CD4-positive, alpha-beta T cell (primary cell): Measurements from ENCODE around the gene PITRM1. TPM values are rescaled to one million over a fixed set of nuclear protein-coding genes. Genes with fewer than 3 reads are reported as not detected.

Source experiments
- ATAC-seq: fragments of 200-7000 bp; cut with Tn5 transposase; one replicate; pipeline ENCODE4 v1.10.0; 2022; ENCODE audit warnings: mild to moderate bottlenecking; ENCODE audit not compliant: poor library complexity
- CTCF ChIA-PET: fragments of 350-600 bp; sonication (Branson Sonifier 250); formaldehyde crosslinking; loops from one replicate; lab custom pipeline; 2021; ENCODE audit warnings: antibody characterized with exemption, inconsistent platforms; lab: Charles Lee
- POLR2A ChIA-PET: fragments of 350-600 bp; sonication (Branson Sonifier 250); formaldehyde crosslinking; loops from one replicate; lab custom pipeline; 2021; ENCODE audit warnings: antibody characterized with exemption, inconsistent platforms; lab: Charles Lee
- DNase-seq, 14 experiments: peaks; one replicate each; pipeline ENCODE4 v3.0.0-alpha.2; 2013 to 2020; ENCODE audit warnings: mixed read lengths in 2 of 14
- H3K27ac ChIP-seq, 2 donors: one replicate each; pipeline versions ENCODE4 v1.5.1 to v1.7.0; 2013; ENCODE audit warnings: low read length in 2 of 2, low read depth in 1 of 2, mild to moderate bottlenecking in 1 of 2
- H3K27me3 ChIP-seq, 2 experiments: 1 replicate in 1 of 2; 2 replicates in 1 of 2; pipeline versions ENCODE4 v1.6.1 to v1.7.0; 2013; ENCODE audit warnings: low read length in 2 of 2, control low read depth in 1 of 2, mild to moderate bottlenecking in 1 of 2, moderate library complexity in 1 of 2; ENCODE audit not compliant: insufficient read depth in 2 of 2, control insufficient read depth in 1 of 2
- H3K36me3 ChIP-seq: one replicate; pipeline ENCODE4 v1.6.1; 2013; ENCODE audit warnings: low read length, control low read depth; ENCODE audit not compliant: insufficient read depth
- H3K4me1 ChIP-seq: one replicate; pipeline ENCODE4 v1.6.1; 2013; ENCODE audit warnings: low read length, control low read depth; ENCODE audit not compliant: insufficient read depth
- H3K4me3 ChIP-seq: one replicate; pipeline ENCODE4 v1.5.1; 2013; ENCODE audit warnings: mild to moderate bottlenecking, low read length, moderate library complexity
- H3K9me3 ChIP-seq, 2 experiments: 1 replicate in 1 of 2; 2 replicates in 1 of 2; pipeline versions ENCODE4 v1.6.1 to v1.7.0; 2013; ENCODE audit warnings: low read length in 2 of 2, mild to moderate bottlenecking in 2 of 2, control low read depth in 1 of 2, moderate library complexity in 1 of 2; ENCODE audit not compliant: control insufficient read depth in 1 of 2, insufficient read depth in 1 of 2
- H3K27ac Mint-ChIP-seq: one replicate; pipeline ENCODE4 v1.8.0; 2020; ENCODE audit warnings: mixed read lengths
- H3K27me3 Mint-ChIP-seq: one replicate; pipeline ENCODE4 v1.8.0; 2021; ENCODE audit warnings: mixed read lengths
- H3K36me3 Mint-ChIP-seq: one replicate; pipeline ENCODE4 v1.8.0; 2021; ENCODE audit warnings: low read depth, mixed read lengths
- H3K4me1 Mint-ChIP-seq: one replicate; pipeline ENCODE4 v1.8.0; 2021; ENCODE audit warnings: low read depth, mixed read lengths
- H3K4me3 Mint-ChIP-seq: one replicate; pipeline ENCODE4 v1.8.0; 2020; ENCODE audit warnings: mild to moderate bottlenecking, mixed read lengths
- H3K9me3 Mint-ChIP-seq: one replicate; pipeline ENCODE4 v1.8.0; 2020; ENCODE audit warnings: mixed read lengths
- CTCF ChIP-seq: fragments of 200-600 bp; IDR thresholded peaks from one replicate; pipeline ENCODE4 v1.8.0; 2022; ENCODE audit warnings: antibody characterized with exemption, mild to moderate bottlenecking
- intact Hi-C, 2 experiments: fragments of 100-400 bp; cut with DNase I in 1 of 2; cut with micrococcal nuclease in 1 of 2; formaldehyde crosslinking; loops; one replicate each; pipeline versions ENCODE4 v1.15.1 to v1.9.0; 2023 to 2025; cut with DNase I, micrococcal nuclease
- total RNA-seq, 174 experiments: library from RNA in 2 of 174; stranded (reverse) in 2 of 174; gene quantifications; one replicate each; pipeline ENCODE4 v1.2.3 and lab custom pipeline; 2021 to 2026

PITRM1 gene
- total RNA-seq, 2 experiments from 2014 or later: 76.7 to 77.8 TPM

DNA sequence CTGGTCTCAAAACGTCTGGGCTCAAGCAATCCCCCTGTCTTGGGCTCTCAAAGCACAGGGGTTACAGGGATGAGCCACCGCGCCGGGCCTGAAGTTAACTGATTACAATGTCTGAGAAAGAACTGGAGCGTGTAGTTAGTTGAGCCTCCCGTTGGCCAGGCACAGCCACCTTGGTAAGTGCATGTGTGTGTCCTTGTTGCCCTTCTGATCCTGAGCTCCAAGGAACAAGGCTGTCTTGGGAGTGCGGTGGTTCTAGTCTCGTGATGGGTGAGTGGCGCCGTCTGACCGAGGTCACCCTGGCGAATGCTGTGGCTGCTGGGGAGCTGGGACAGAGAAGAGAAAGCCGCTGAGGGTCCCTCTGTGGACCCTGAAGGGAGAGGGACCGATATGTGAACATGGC lies 50.5 kb downstream of the PITRM1 start:
- H3K27me3 Mint-ChIP-seq: no peaks in the 10 kb centered on the region
- no peak overlapping the region for H3K27ac ChIP-seq
- intact Hi-C loops: no loop called here
- TF ChIP-seq CTCF: no peak
- peaks cover 53% of the 10 kb centered on the region for H3K36me3 ChIP-seq
- no peak overlapping the region for H3K27ac Mint-ChIP-seq
- H3K4me1 ChIP-seq: no peaks in the 10 kb centered on the region
- H3K27me3 ChIP-seq: no peaks in the 10 kb centered on the region
- no peak overlapping the region for H3K4me3 ChIP-seq
- ChIA-PET CTCF (no interaction called here), POLR2A (no interaction called here)
- ATAC-seq: no peak
- no peaks in the 10 kb centered on the region for H3K4me1 Mint-ChIP-seq
- peaks cover 78% of the 10 kb centered on the region for H3K36me3 Mint-ChIP-seq
- DNase-seq: no peak
- no peak overlapping the region for H3K4me3 Mint-ChIP-seq
- H3K9me3 ChIP-seq: peaks cover 0 to 22% of the 10 kb centered on the region in 2 experiments
- no peaks in the 10 kb centered on the region for H3K9me3 Mint-ChIP-seq

DNA sequence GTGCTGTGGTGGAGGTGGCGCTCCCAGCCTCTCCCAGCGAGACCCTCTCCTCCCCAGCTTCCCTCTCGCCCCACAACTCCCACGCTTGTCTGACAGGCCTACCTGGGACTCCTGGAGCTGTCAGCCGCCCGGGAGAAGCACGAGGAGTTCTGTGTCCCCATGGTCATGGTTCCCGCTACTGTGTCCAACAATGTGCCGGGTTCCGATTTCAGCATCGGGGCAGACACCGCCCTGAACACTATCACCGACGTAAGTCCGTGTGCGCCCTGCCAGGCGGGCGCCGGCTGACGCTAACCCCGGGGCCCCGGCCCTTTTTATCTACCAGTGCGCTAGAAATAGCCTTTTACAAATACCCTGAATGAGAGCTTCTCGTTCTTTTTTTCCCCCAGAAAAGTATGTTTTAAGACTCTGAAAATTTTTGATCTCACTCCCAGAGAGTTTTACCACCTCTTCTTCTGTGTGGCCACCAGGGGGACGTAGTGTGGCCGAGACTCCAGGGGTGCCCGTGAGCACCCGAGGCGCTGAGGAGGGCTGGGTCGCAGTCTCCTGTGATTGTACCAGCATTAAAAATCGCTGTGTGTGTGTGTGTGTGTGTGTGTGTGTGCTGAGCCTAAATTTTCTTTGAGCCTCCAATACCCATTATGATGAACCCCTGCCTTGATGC lies 52.7 kb downstream of the PITRM1 start:
- no peak for TF ChIP-seq CTCF
- H3K27ac Mint-ChIP-seq: no peak overlapping the region
- no peak overlapping the region for H3K4me3 ChIP-seq
- CTCF ChIA-PET: no interaction called here
- POLR2A ChIA-PET: no interaction called here
- H3K36me3 Mint-ChIP-seq: peaks cover 81% of the 10 kb centered on the region
- peaks cover 0 to 9% of the 10 kb centered on the region in 2 experiments for H3K9me3 ChIP-seq
- intact Hi-C loops: no loop called here
- H3K4me3 Mint-ChIP-seq: no peak overlapping the region
- H3K4me1 ChIP-seq: no peaks in the 10 kb centered on the region
- H3K27ac ChIP-seq: no peak overlapping the region
- ATAC-seq (no peak), DNase-seq (peak in 1 of 14 experiments; percentile 17)
- H3K27me3 ChIP-seq: no peaks in the 10 kb centered on the region
- no peaks in the 10 kb centered on the region for H3K4me1 Mint-ChIP-seq
- H3K9me3 Mint-ChIP-seq: no peaks in the 10 kb centered on the region
- peaks cover 72% of the 10 kb centered on the region for H3K36me3 ChIP-seq
- no peaks in the 10 kb centered on the region for H3K27me3 Mint-ChIP-seq

- no peak for TF ChIP-seq CTCF
- no peaks in the 10 kb centered on the region for H3K27me3 ChIP-seq
- ChIA-PET CTCF (no interaction called here), POLR2A (no interaction called here)
- Mint-ChIP-seq H3K4me3 (no peak overlapping the region), H3K9me3 (no peaks in the 10 kb centered on the region), H3K36me3 (peaks cover 86% of the 10 kb centered on the region), H3K4me1 (no peaks in the 10 kb centered on the region), H3K27ac (no peak overlapping the region), H3K27me3 (no peaks in the 10 kb centered on the region)
- ATAC-seq (no peak), DNase-seq (no peak)
- intact Hi-C loops: no loop called here
- no peak overlapping the region for H3K4me3 ChIP-seq
- H3K27ac ChIP-seq: no peak overlapping the region
- H3K36me3 ChIP-seq: peaks cover 78% of the 10 kb centered on the region
- peaks cover 0 to 5% of the 10 kb centered on the region in 2 experiments for H3K9me3 ChIP-seq
- H3K4me1 ChIP-seq: no peaks in the 10 kb centered on the region
Observed at GRCh38 chr10:3118641-3119091, 53.9 kb downstream of the PITRM1 start.
